Kidney epithelial cell (primary cell): ENCODE measurements around the gene POLR1B. TPM values are rescaled to one million over a fixed set of nuclear protein-coding genes. Genes with fewer than 3 reads are reported as not detected.

ENCODE experiments used
- DNase-seq: peaks from one replicate; pipeline ENCODE4 v3.0.0-alpha.2; 2010; ENCODE audit warnings: low read depth
- H3K27me3 ChIP-seq: 2 replicates; pipeline ENCODE4 v1.6.0; 2011; ENCODE audit warnings: low read length; ENCODE audit not compliant: control insufficient read depth, insufficient read depth
- H3K36me3 ChIP-seq: 2 replicates; pipeline ENCODE4 v1.5.1; 2011; ENCODE audit warnings: low read length; ENCODE audit not compliant: control insufficient read depth, insufficient read depth
- H3K4me3 ChIP-seq: 2 replicates; pipeline ENCODE4 v1.5.1; 2011; ENCODE audit warnings: low read depth, mild to moderate bottlenecking, control low read depth, low read length
- CTCF ChIP-seq: IDR thresholded peaks from 2 replicates; pipeline ENCODE4 v1.5.1; 2011; ENCODE audit warnings: mild to moderate bottlenecking, moderate library complexity, low read length, control low read depth, inconsistent platforms; ENCODE audit not compliant: insufficient read depth, poor library complexity, severe bottlenecking
- total RNA-seq: library from RNA; depleted of rRNA; stranded (reverse); fragments of >200 nt; gene quantifications from 2 replicates; pipeline ENCODE4 v1.2.3, GENCODE V29; 2015

The POLR1B gene
- total RNA-seq, 1 donor from 2014 or later: 20.8 TPM

DNA sequence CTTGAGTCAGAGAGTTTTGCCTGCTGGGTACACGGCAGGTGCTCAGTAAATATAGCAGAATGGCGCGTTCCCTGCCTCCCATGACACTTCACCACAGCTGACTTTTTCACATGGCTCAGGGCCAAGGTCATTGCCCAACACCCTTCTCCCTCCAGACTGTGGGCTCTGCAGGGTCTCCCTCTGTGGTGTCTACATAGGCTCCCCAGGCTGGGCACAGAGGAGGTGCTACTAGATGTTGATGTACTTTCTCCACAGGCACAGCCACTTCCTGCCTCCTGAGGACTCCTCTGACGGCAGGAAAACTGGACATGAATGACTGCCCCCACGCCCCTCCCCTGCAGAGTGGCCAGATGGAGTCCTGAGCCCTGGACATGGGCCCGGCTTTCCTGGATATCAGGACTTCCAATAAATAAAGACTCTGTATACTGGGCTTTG, 46.4 kb downstream of the POLR1B start:
- no peak for TF ChIP-seq CTCF
- Histone ChIP-seq H3K4me3 (no peak overlapping the region), H3K36me3 (no peaks in the 10 kb centered on the region), H3K27me3 (no peaks in the 10 kb centered on the region)
- no peak for DNase-seq

DNA sequence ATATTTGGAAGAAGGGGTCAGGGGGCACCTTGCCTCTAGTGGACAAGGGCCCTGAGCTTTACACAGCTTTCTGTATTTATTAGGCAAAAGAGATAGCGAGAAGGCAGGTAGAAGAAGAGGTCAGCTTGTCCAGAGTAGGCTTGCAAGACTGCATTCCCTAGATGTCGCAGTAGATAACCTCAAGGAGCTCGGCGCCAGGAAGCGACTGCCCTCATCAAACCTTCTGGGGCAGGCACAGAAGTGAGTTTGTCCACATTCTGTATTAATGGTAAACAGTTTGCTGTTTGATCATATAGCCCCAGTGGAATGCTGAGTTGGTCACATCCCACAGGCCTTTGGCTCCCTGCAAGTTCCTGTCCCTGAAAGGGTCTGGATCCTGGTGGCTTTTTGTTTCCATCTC, 49.1 kb downstream of the POLR1B start:
- Histone ChIP-seq H3K36me3 (no peaks in the 10 kb centered on the region), H3K4me3 (no peak overlapping the region), H3K27me3 (no peaks in the 10 kb centered on the region)
- no peak for DNase-seq
- TF ChIP-seq CTCF: no peak

- Histone ChIP-seq H3K36me3 (no peaks in the 10 kb centered on the region), H3K27me3 (no peaks in the 10 kb centered on the region), H3K4me3 (no peak overlapping the region)
- no peak for DNase-seq
- TF ChIP-seq CTCF: no peak
These were observed 51.5 kb downstream of the POLR1B start for GRCh38 chr2:112593736-112594135.

DNA sequence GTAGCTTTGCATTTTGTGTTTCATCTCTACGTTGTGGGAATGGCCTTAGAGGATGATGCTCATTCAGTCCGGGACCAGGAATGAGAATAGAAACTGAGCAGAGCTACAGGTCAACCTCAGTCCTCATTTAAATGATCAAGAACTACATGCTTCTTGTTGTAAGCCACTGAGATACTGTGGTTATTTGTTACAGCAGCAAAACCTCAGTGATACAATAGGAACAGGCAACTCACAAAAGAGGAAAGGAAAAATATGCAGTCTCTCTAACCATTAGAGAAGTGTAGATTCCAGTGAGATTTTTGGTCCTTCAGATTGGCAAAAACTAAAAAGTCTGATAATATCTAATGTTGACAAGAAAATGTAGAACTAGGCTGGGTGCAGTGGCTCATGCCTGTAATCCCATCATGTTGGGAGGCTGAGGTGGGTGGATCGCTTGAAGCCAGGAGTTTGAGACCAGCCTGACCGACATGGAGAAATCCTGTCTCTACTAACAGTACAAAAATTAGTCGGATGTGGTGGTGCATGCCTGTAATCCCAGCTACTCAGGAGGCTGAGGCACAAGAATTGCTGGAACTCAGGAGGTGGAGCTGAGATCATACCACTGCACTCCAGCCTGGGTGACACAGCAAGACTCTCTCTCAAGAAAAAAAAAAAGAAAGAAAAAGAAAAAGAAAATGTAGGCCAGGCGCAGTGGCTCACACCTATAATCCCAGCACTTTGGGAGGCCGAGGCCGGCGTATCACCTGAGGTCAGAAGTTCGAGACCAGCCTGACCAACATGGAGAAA, 55.5 kb downstream of the POLR1B start:
- no peak for TF ChIP-seq CTCF
- DNase-seq: no peak
- no peaks in the 10 kb centered on the region for H3K27me3 ChIP-seq

GRCh38 chr2:112600634-112601033, 58.4 kb downstream of the POLR1B start:
- Histone ChIP-seq H3K27me3 (no peaks in the 10 kb centered on the region), H3K4me3 (no peak overlapping the region), H3K36me3 (no peaks in the 10 kb centered on the region)
- TF ChIP-seq CTCF: no peak
- no peak for DNase-seq

More for the DNA sequence above, 55.5 kb downstream of the POLR1B start:
- Histone ChIP-seq H3K36me3 (no peaks in the 10 kb centered on the region), H3K4me3 (no peak overlapping the region)

GRCh38 chr2:112601754-112602153, 59.5 kb downstream of the POLR1B start:
- no peaks in the 10 kb centered on the region for H3K27me3 ChIP-seq
- no peak overlapping the region for H3K4me3 ChIP-seq
- no peak for DNase-seq
- no peak for TF ChIP-seq CTCF
- no peaks in the 10 kb centered on the region for H3K36me3 ChIP-seq
